Endothelial cell of coronary artery (primary cell): ENCODE measurements around the gene RAPGEF1. TPM values are rescaled to one million over a fixed set of nuclear protein-coding genes. Genes with fewer than 3 reads are reported as not detected.

ENCODE experiments used
- total RNA-seq: library from RNA; depleted of rRNA; stranded (reverse); fragments of >200 nt; gene quantifications from 2 replicates; pipeline ENCODE4 v1.2.3, GENCODE V29; 2014

The RAPGEF1 gene, protein sequence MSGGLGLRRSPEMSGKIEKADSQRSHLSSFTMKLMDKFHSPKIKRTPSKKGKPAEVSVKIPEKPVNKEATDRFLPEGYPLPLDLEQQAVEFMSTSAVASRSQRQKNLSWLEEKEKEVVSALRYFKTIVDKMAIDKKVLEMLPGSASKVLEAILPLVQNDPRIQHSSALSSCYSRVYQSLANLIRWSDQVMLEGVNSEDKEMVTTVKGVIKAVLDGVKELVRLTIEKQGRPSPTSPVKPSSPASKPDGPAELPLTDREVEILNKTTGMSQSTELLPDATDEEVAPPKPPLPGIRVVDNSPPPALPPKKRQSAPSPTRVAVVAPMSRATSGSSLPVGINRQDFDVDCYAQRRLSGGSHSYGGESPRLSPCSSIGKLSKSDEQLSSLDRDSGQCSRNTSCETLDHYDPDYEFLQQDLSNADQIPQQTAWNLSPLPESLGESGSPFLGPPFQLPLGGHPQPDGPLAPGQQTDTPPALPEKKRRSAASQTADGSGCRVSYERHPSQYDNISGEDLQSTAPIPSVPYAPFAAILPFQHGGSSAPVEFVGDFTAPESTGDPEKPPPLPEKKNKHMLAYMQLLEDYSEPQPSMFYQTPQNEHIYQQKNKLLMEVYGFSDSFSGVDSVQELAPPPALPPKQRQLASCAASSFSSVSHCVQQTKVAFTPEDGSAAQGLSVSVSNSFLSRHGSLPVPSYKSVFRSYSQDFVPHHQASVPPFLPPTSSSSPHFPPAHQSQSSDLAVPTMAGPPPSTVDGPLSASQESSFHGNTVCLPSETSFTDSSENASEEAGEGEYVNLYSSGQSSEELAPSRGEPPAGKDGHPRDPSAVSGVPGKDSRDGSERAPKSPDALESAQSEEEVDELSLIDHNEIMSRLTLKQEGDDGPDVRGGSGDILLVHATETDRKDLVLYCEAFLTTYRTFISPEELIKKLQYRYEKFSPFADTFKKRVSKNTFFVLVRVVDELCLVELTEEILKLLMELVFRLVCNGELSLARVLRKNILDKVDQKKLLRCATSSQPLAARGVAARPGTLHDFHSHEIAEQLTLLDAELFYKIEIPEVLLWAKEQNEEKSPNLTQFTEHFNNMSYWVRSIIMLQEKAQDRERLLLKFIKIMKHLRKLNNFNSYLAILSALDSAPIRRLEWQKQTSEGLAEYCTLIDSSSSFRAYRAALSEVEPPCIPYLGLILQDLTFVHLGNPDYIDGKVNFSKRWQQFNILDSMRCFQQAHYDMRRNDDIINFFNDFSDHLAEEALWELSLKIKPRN (N-terminal part only)
- 35.9 and 38.5 TPM in 2 replicates for total RNA-seq

GRCh38 chr9:131739959-131740648, at the start of gene RAPGEF1:
TSS of gene RAPGEF1 (minus strand) at chr9:131740076. CDS start at chr9:131739830, 246 bp downstream.

DNA sequence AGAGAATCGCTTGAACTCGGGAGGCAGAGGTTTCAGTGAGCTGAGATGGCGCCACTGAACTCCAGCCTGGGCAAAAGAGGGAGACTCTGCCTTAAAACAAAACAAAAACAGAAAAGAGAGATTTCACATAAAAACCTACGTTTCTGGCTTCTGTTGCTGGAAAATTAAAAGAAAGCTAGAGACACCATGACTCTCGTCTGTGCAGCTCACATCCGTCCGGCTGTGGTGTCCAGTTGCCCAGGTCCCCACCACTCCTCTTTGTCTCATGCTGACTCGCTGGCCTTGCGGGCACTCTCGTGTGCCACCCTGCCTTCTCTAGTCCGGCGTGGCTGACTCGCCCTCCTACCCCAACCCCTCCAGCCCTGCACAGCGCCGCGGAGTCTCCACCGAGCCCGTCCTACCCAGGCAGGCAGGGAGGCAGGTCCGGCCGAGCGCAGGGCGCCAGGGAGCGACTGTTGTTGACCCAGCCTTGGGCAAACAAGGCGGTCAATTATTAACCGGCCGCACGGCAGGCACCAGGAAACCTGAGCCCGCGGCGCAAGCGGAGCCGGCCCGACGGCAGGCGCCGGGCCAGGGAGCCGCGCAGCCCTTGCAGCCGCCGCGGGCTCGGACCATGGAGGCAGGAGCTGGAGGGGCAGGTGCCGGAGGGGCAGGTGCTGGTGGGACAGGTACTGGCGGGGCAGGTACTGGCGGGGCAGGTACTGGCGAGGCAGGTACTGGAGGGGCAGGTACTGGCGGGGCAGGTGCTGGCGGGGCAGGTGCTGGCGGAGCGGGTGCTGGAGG, 194.7 kb downstream of the RAPGEF1 start, which contains the start of gene PRRT1B:
PRRT1B (plus strand) TSS at position 521 of the 783 bp plus-strand sequence; CDS start at position 614, 93 bp downstream.

DNA sequence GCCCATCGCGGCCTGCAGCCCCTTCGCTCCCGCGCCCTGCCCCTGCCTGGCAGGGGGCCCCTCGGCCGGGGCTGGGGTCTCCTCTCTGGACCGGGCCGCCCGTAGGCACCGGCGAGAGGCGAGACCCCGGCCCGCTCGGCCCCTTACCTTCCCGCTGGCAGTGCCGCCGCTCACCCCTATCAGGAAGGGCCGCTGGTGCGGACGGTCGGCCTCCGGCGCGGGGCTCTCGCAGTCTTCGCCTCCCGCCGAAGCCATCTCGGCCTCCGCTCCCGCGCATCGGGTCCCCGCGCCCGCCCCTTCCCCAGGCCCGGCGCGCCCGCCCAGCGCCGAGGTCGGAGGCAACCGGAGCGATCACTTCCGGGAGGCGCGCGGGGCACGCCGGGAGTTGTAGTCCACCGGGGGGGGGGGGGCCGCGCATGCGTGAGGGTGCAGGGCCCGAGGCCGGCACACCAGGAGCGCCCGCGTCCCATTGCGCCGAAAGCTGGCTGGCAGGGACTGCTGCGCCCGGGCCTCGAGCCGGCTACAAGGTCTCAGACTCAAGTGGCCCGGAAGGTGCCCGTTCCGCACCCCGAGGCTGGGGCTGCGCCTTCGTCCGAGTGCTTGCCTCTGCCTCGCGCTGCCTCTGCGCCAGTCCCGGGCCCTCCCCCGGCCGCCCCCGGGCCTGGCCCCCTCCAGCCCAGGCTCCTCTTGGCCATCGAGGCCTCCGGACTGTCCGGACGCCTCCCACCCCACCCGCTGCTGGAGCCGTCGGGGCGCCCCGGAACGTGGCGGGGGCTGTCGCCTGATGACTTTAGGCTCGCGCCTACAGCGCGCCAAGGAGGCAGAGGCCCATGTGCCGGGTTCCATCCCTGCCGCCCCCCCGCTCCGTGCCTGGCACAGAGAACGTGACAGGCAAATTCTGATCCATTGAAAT, 208.7 kb downstream of the RAPGEF1 start, which contains the start of gene UCK1:
UCK1 (minus strand) TSS at position 344 of the 913 bp plus-strand sequence; CDS start at position 255, 89 bp downstream.

Other genes starting within 250 kb of the RAPGEF1 start
- gene POMT1, start 237.2 kb downstream of the RAPGEF1 start, total RNA-seq: 24.5 and 39.5 TPM in 2 replicates
- 15.8 and 16.6 TPM in 2 replicates for gene UCK1, start 208.8 kb downstream of the RAPGEF1 start, total RNA-seq
- gene PRRT1B, start 194.6 kb downstream of the RAPGEF1 start, total RNA-seq: not detected in 2 replicates